Neural crest cell (in vitro differentiated cells): Measurements from ENCODE around the gene DOK1. TPM values are rescaled to one million over a fixed set of nuclear protein-coding genes. Genes with fewer than 3 reads are reported as not detected.

Experiments used
- DNase-seq: peaks from one replicate; pipeline ENCODE4 v3.0.0; 2021; ENCODE audit warnings: low read depth, mixed read lengths, low spot score
- H3K27ac Mint-ChIP-seq: one replicate; pipeline ENCODE4 v1.8.0; 2021; ENCODE audit warnings: mild to moderate bottlenecking, mixed read lengths; ENCODE audit not compliant: unreplicated experiment
- H3K27me3 Mint-ChIP-seq: 2 replicates; pipeline ENCODE4 v1.8.0; 2021; ENCODE audit warnings: low read depth, mild to moderate bottlenecking, mixed read lengths
- H3K36me3 Mint-ChIP-seq: 2 replicates; pipeline ENCODE4 v1.8.0; 2021; ENCODE audit warnings: low read depth, mild to moderate bottlenecking, mixed read lengths
- H3K4me1 Mint-ChIP-seq: 2 replicates; pipeline ENCODE4 v1.8.0; 2021; ENCODE audit warnings: mixed read lengths
- H3K4me3 Mint-ChIP-seq: one replicate; pipeline ENCODE4 v1.8.0; 2021; ENCODE audit warnings: mild to moderate bottlenecking, mixed read lengths
- H3K9me3 Mint-ChIP-seq: 2 replicates; pipeline ENCODE4 v1.8.0; 2021; ENCODE audit warnings: mixed read lengths
- CTCF ChIP-seq: fragments of 200-600 bp; sonication (generic); conservative IDR thresholded peaks from 2 replicates; pipeline ENCODE4 v1.5.0; 2021; ENCODE audit warnings: antibody characterized with exemption, mild to moderate bottlenecking
- total RNA-seq: library from RNA; stranded (reverse); gene quantifications from 2 replicates; pipeline ENCODE4 v1.2.1, GENCODE V29; 2021

The DOK1 gene
- total RNA-seq, 1 donor from 2014 or later = 22.4 TPM

- no peak for TF ChIP-seq CTCF
- Mint-ChIP-seq H3K4me3 (peak overlapping the region; percentile 98), H3K36me3 (peaks cover 5% of the 10 kb centered on the region), H3K27ac (no peak overlapping the region), H3K27me3 (no peaks in the 10 kb centered on the region), H3K4me1 (peaks cover 39% of the 10 kb centered on the region), H3K9me3 (no peaks in the 10 kb centered on the region)
- no peak for DNase-seq
These were observed 22.3 kb upstream of the DOK1 start for GRCh38 chr2:74532222-74532621.

- no peak for DNase-seq
- Mint-ChIP-seq H3K36me3 (peaks cover 3% of the 10 kb centered on the region), H3K4me1 (peaks cover 32% of the 10 kb centered on the region), H3K9me3 (no peaks in the 10 kb centered on the region), H3K27me3 (no peaks in the 10 kb centered on the region), H3K4me3 (peak overlapping the region; percentile 70), H3K27ac (peak overlapping the region; percentile 57)
- TF ChIP-seq CTCF = no peak
These were observed 21.1 kb upstream of the DOK1 start for GRCh38 chr2:74533464-74533863.

GRCh38 chr2:74534411-74534810 is 20.1 kb upstream of the DOK1 start:
- DNase-seq = no peak
- H3K4me1 Mint-ChIP-seq = peaks cover 25% of the 10 kb centered on the region
- H3K27me3 Mint-ChIP-seq = no peaks in the 10 kb centered on the region
- H3K27ac Mint-ChIP-seq = no peak overlapping the region
- H3K36me3 Mint-ChIP-seq = peaks cover 3% of the 10 kb centered on the region
- H3K9me3 Mint-ChIP-seq = no peaks in the 10 kb centered on the region
- H3K4me3 Mint-ChIP-seq = no peak overlapping the region
- TF ChIP-seq CTCF = no peak

GRCh38 chr2:74535440-74535965 is 19.0 kb upstream of the DOK1 start:
- Mint-ChIP-seq H3K27me3 (no peaks in the 10 kb centered on the region), H3K36me3 (peaks cover 3% of the 10 kb centered on the region), H3K4me1 (peaks cover 24% of the 10 kb centered on the region), H3K9me3 (no peaks in the 10 kb centered on the region), H3K4me3 (no peak overlapping the region), H3K27ac (no peak overlapping the region)
- no peak for DNase-seq
- no peak for TF ChIP-seq CTCF

GRCh38 chr2:74536166-74536950 is 18.2 kb upstream of the DOK1 start:
- Mint-ChIP-seq H3K4me3 (no peak overlapping the region), H3K27ac (no peak overlapping the region), H3K9me3 (no peaks in the 10 kb centered on the region), H3K4me1 (peaks cover 15% of the 10 kb centered on the region), H3K27me3 (no peaks in the 10 kb centered on the region), H3K36me3 (peaks cover 3% of the 10 kb centered on the region)
- TF ChIP-seq CTCF = no peak
- no peak for DNase-seq
